Lung (tissue), 12 donors: ENCODE results near the gene SIRPB1. TPM values are rescaled to one million over a fixed set of nuclear protein-coding genes. Genes with fewer than 3 reads are reported as not detected.

Source experiments
- ATAC-seq: fragments of 200-7000 bp; cut with Tn5 transposase; one replicate; pipeline ENCODE4 v1.9.1; 2020; ENCODE audit warnings: moderate number of reproducible peaks; ENCODE audit not compliant: insufficient read depth, low FRiP score
- DNase-seq, 3 donors: peaks; one replicate each; pipeline ENCODE4 v3.0.0-alpha.2; 2013 to 2017
- H3K27ac ChIP-seq, 2 donors: one replicate each; pipeline ENCODE4 v1.5.1; 2013; ENCODE audit warnings: mild to moderate bottlenecking in 2 of 2, moderate library complexity in 2 of 2, control low read depth in 1 of 2, inconsistent platforms in 1 of 2, low read depth in 1 of 2, low read length in 1 of 2
- H3K27me3 ChIP-seq, 3 donors: one replicate each; pipeline ENCODE4 v1.5.1; 2013; ENCODE audit warnings: low read length in 2 of 3; ENCODE audit not compliant: control insufficient read depth in 3 of 3, insufficient read depth in 3 of 3
- H3K36me3 ChIP-seq, 4 donors: one replicate each; pipeline ENCODE4 v1.5.1; 2013; ENCODE audit warnings: low read length in 4 of 4, mild to moderate bottlenecking in 1 of 4, moderate library complexity in 1 of 4; ENCODE audit not compliant: control insufficient read depth in 4 of 4, insufficient read depth in 4 of 4
- H3K4me1 ChIP-seq, 5 donors: one replicate each; pipeline ENCODE4 v1.5.1; 2013; ENCODE audit warnings: low read length in 5 of 5, mild to moderate bottlenecking in 2 of 5, moderate library complexity in 1 of 5; ENCODE audit not compliant: control insufficient read depth in 5 of 5, insufficient read depth in 5 of 5
- H3K4me3 ChIP-seq: one replicate; pipeline ENCODE4 v1.5.1; 2013; ENCODE audit warnings: mild to moderate bottlenecking, control low read depth, moderate library complexity
- H3K9ac ChIP-seq, 2 donors: one replicate each; pipeline ENCODE4 v1.5.1; 2013; ENCODE audit warnings: low read length in 2 of 2, control low read depth in 1 of 2; ENCODE audit not compliant: insufficient read depth in 1 of 2
- H3K9me3 ChIP-seq, 4 donors: one replicate each; pipeline ENCODE4 v1.5.1; 2013; ENCODE audit warnings: low read length in 3 of 4, mild to moderate bottlenecking in 1 of 4, moderate library complexity in 1 of 4; ENCODE audit not compliant: control insufficient read depth in 4 of 4, insufficient read depth in 3 of 4
- WGBS, 2 donors: extraction: QIAGEN DNeasy Blood & Tissue Kit; methylation state at CpG; one replicate each; pipeline ENCODE4 v1.1.7; 2013; 5-methylcytosine and 5-hydroxymethylcytosine counted together
- polyA plus RNA-seq, 2 donors: library from polyadenylated mRNA; stranded (reverse); fragments of 200-250 nt; gene quantifications; one replicate each; pipeline ENCODE4 v1.2.1, GENCODE V29; 2013
- total RNA-seq, 2 donors: library from RNA; depleted of rRNA in 1 of 2; stranded (reverse); fragments of >200 nt in 1 of 2; gene quantifications; one replicate each; pipeline ENCODE4 v1.2.1, GENCODE V29; 2014 to 2021
- TF ChIP-seq, protein P1 (sequence below): IDR thresholded peaks from 2 replicates; pipeline ENCODE4 v1.5.1; 2012; ENCODE audit warnings: mild to moderate bottlenecking; ENCODE audit errors: control extremely low read depth, extremely low read depth
- donor health status: control.
- donor health status: control.
- donor health status: Bipolar disorder and iron deficiency.
- donor health status: healthy.
- donor health status: DM: yes; HTN: yes; CAD: no.

SIRPB1 gene
- total and polyA plus RNA-seq, 4 donors, result 1.2 to 45.6 (median 13.9) TPM

DNA sequence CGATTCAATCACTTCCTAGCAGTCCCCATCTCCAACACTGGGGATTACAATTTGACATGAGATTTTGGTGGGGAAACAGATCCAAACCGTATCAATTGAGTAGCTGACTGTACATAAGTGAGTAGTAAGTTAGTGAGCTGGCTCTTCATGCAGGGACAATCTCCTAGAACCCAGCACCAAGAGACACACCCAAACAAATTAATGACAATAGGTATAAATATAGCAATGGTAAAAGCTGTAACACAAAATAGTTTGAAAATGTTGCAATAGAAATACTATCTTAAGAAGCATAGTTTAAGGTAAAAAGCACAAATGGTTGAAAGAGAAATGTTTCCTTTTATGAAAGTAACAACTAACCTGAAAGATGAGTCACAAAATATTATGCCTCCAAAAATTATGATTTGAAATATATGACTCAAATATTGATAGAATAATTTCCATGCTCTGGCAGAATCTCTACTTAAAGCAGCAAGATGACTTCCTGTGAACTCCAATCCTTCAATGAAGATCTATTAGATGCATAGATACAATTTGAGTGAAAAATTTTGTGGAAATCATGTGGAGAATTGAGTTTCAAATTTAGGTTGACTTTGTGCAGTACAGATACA is 5.4 kb upstream of the SIRPB1 start:
- TF ChIP-seq, protein P1, sequence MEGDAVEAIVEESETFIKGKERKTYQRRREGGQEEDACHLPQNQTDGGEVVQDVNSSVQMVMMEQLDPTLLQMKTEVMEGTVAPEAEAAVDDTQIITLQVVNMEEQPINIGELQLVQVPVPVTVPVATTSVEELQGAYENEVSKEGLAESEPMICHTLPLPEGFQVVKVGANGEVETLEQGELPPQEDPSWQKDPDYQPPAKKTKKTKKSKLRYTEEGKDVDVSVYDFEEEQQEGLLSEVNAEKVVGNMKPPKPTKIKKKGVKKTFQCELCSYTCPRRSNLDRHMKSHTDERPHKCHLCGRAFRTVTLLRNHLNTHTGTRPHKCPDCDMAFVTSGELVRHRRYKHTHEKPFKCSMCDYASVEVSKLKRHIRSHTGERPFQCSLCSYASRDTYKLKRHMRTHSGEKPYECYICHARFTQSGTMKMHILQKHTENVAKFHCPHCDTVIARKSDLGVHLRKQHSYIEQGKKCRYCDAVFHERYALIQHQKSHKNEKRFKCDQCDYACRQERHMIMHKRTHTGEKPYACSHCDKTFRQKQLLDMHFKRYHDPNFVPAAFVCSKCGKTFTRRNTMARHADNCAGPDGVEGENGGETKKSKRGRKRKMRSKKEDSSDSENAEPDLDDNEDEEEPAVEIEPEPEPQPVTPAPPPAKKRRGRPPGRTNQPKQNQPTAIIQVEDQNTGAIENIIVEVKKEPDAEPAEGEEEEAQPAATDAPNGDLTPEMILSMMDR, result no peak
- Histone ChIP-seq H3K9me3 (no peaks in the 10 kb centered on the region), H3K4me1 (peaks cover 0 to 4% (median 0%) of the 10 kb centered on the region in 5 donors), H3K4me3 (no peak overlapping the region), H3K27ac (no peak overlapping the region), H3K36me3 (no peaks in the 10 kb centered on the region), H3K9ac (no peak overlapping the region), H3K27me3 (peaks cover 0 to 19% (median 0%) of the 10 kb centered on the region in 3 donors)
- no peak for ATAC-seq
- WGBS, 2 donors, result 68 to 75% methylated on average over 2 of the region's 2 CpGs
- no peak for DNase-seq

DNA sequence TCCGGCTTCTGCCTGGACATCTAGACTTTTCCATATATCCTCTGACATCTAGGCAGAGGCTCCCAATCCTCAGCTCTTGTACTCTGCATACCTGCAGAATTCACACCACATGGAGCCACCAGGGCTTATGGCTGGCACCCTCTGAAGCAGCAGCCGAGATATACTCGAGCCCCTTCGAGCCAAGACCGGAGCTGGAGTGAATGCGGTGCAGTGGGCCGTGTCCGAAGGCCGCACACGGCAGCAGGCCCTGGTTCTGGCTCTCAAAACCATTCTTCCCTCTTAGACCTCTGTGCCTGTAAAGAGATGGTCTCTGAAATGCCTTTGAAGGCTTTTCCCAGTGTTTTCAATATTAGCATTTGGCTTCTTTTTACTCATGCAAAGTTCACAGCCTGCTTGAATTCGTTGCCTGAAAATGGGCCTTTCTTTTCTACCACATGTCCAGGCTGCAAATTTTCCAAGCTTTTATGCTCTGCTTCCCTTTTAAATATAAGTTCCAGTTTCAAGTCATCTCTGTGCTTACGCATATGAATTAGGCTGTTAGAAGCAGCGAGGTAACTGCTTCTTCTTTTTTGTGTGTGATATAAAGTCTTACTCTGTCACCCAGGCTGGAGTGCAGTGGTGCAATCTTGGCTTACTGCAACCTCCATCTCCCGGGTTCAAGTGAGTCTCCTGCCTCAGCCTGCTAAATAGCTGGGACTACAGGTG is 3.8 kb upstream of the SIRPB1 start:
- peaks cover 0 to 4% (median 0%) of the 10 kb centered on the region in 4 donors for H3K9me3 ChIP-seq
- no peak overlapping the region for H3K27ac ChIP-seq
- ATAC-seq (no peak), DNase-seq (no peak)
- H3K27me3 ChIP-seq, result peaks cover 0 to 16% (median 0%) of the 10 kb centered on the region in 3 donors
- TF ChIP-seq, protein P1, result no peak
- no peak overlapping the region for H3K4me3 ChIP-seq
- no peak overlapping the region for H3K9ac ChIP-seq
- H3K4me1 ChIP-seq, result peaks cover 0 to 4% (median 0%) of the 10 kb centered on the region in 5 donors
- 82 to 85% methylated on average over 14 of the region's 14 CpGs for WGBS, 2 donors
- H3K36me3 ChIP-seq, result no peaks in the 10 kb centered on the region

DNA sequence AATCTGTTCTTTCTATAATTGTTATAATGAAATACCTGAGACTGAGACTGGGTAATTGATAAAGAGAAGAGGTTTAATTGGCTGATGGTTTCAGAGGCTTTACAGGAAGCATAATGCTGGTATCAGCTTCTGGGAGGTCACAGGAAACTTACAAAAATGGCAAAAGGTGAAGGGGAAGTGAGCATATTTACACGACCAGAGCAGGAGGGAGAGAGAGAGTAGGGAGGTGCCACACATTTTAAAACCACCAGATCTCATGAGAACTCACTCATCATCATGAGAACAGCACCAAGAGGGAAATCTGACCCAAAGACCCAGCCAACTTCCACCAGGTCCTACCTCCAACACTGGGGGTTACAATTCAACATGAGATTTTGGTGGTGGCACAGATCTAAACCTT is 2.6 kb upstream of the SIRPB1 start:
- no peak overlapping the region for H3K27ac ChIP-seq
- H3K4me1 ChIP-seq, result peaks cover 0 to 4% (median 0%) of the 10 kb centered on the region in 5 donors
- DNase-seq (no peak), ATAC-seq (no peak)
- H3K36me3 ChIP-seq, result no peaks in the 10 kb centered on the region
- H3K27me3 ChIP-seq, result peaks cover 0 to 9% (median 0%) of the 10 kb centered on the region in 3 donors
- peaks cover 0 to 6% (median 0%) of the 10 kb centered on the region in 4 donors for H3K9me3 ChIP-seq
- no peak overlapping the region for H3K9ac ChIP-seq
- 3 to 6% methylated on average over 1 of the region's 1 CpG for WGBS, 2 donors
- TF ChIP-seq, protein P1, result no peak
- no peak overlapping the region for H3K4me3 ChIP-seq
